H1 (cell line): ENCODE data around the gene MYPN. TPM values are rescaled to one million over a fixed set of nuclear protein-coding genes. Genes with fewer than 3 reads are reported as not detected.

ENCODE experiments used
- CTCF ChIA-PET: fragments of 300-600 bp; sonication (Branson Sonifier 250); formaldehyde crosslinking; loops from one replicate; lab custom pipeline; 2021; ENCODE audit not compliant: partially characterized antibody; lab: Charles Lee
- POLR2A ChIA-PET: fragments of 300-600 bp; sonication (Branson Sonifier 250); formaldehyde crosslinking; loops from one replicate; lab custom pipeline; 2021; ENCODE audit warnings: inconsistent platforms; ENCODE audit not compliant: partially characterized antibody; lab: Charles Lee
- DNase-seq, 2 experiments: peaks; one replicate each; pipeline versions ENCODE4 v3.0.0 to v3.0.0-alpha.2; 2010 to 2022; ENCODE audit warnings: low spot score in 2 of 2, low read depth in 1 of 2, mixed read lengths in 1 of 2
- FAIRE-seq: peaks from 2 replicates; lab custom pipeline; 2011; peaks lifted over from hg19 to GRCh38; lab: Jason Lieb, UNC
- H2AFZ ChIP-seq: 2 replicates; pipeline ENCODE4 v1.8.1; 2012; ENCODE audit warnings: low read length, inconsistent platforms
- H2AK5ac ChIP-seq: 2 replicates; pipeline ENCODE4 v1.6.1; 2013; ENCODE audit warnings: low read depth, low read length
- H2BK120ac ChIP-seq: replicated peaks from 2 replicates; pipeline ENCODE3; 2013; ENCODE audit warnings: low read depth, low read length, inconsistent platforms
- H2BK12ac ChIP-seq: 2 replicates; pipeline ENCODE4 v1.6.1; 2013; ENCODE audit warnings: low read depth, low read length
- H2BK15ac ChIP-seq: 2 replicates; pipeline ENCODE4 v1.6.1; 2013; ENCODE audit warnings: low read length
- H2BK20ac ChIP-seq: 2 replicates; pipeline ENCODE4 v1.6.1; 2013; ENCODE audit warnings: low read length
- H2BK5ac ChIP-seq: 2 replicates; pipeline ENCODE4 v1.6.1; 2013; ENCODE audit warnings: low read depth, low read length
- H3K14ac ChIP-seq: 2 replicates; pipeline ENCODE4 v1.6.1; 2013; ENCODE audit warnings: inconsistent platforms; ENCODE audit not compliant: insufficient read length
- H3K18ac ChIP-seq: 2 replicates; pipeline ENCODE4 v1.6.1; 2013; ENCODE audit warnings: low read length; ENCODE audit errors: extremely low read depth
- H3K23ac ChIP-seq: 2 replicates; pipeline ENCODE4 v1.6.1; 2013; ENCODE audit warnings: inconsistent platforms; ENCODE audit not compliant: insufficient read length
- H3K23me2 ChIP-seq: 2 replicates; pipeline ENCODE4 v1.6.1; 2013; ENCODE audit warnings: low read depth, low read length
- H3K27ac ChIP-seq: 2 replicates; pipeline ENCODE4 v1.6.1; 2011; ENCODE audit warnings: low read depth, low read length, inconsistent platforms
- H3K27me3 ChIP-seq, 4 experiments: replicated peaks in 1 of 4; 1 replicate in 1 of 4; 2 replicates in 3 of 4; pipeline versions ENCODE4 v1.6.1 to v1.8.1; 2011 to 2013; ENCODE audit warnings: low read length in 3 of 4, mild to moderate bottlenecking in 3 of 4, inconsistent platforms in 2 of 4, mixed read lengths in 2 of 4, moderate library complexity in 1 of 4; ENCODE audit not compliant: control insufficient read depth in 3 of 4, insufficient read depth in 3 of 4; ENCODE audit errors: extremely low read depth in 1 of 4
- H3K36me3 ChIP-seq, 4 experiments: 2 replicates each; pipeline versions ENCODE4 v1.6.1 to v1.8.1; 2011 to 2013; ENCODE audit warnings: mild to moderate bottlenecking in 4 of 4, low read length in 3 of 4, moderate library complexity in 2 of 4, control low read depth in 1 of 4, inconsistent platforms in 1 of 4; ENCODE audit not compliant: insufficient read depth in 4 of 4, control insufficient read depth in 2 of 4
- H3K4ac ChIP-seq: replicated peaks from 2 replicates; pipeline ENCODE3; 2013; ENCODE audit warnings: low read length, low read depth, mixed read lengths, inconsistent platforms; ENCODE audit not compliant: insufficient read length
- H3K4me1 ChIP-seq, 4 experiments: replicated peaks in 1 of 4; 1 replicate in 1 of 4; 2 replicates in 3 of 4; pipeline versions ENCODE4 v1.6.1 to v1.8.1; 2011 to 2013; ENCODE audit warnings: low read length in 3 of 4, inconsistent platforms in 2 of 4, mixed read lengths in 1 of 4; ENCODE audit not compliant: insufficient read depth in 4 of 4, control insufficient read depth in 3 of 4
- H3K4me2 ChIP-seq, 2 experiments: 2 replicates each; pipeline versions ENCODE4 v1.6.1 to v1.8.1; 2011 to 2013; ENCODE audit warnings: low read depth in 2 of 2, low read length in 2 of 2, control low read depth in 1 of 2, inconsistent platforms in 1 of 2, mild to moderate bottlenecking in 1 of 2; ENCODE audit not compliant: insufficient read depth in 1 of 2
- H3K4me3 ChIP-seq, 4 experiments: fragments of 200-600, 300-600 bp in 1 of 4; sonication (generic), shearing (Covaris generic), sonication (Bioruptor Twin) in 1 of 4; 2 replicates each; pipeline versions ENCODE4 v1.5.1 to v1.8.1; 2011 to 2016; ENCODE audit warnings: low read length in 4 of 4, low read depth in 3 of 4, control low read depth in 2 of 4, inconsistent platforms in 2 of 4, mild to moderate bottlenecking in 2 of 4, mixed read lengths in 1 of 4, moderate library complexity in 1 of 4; ENCODE audit not compliant: insufficient read depth in 2 of 4; ENCODE audit errors: extremely low read depth in 1 of 4
- H3K56ac ChIP-seq: replicated peaks from 2 replicates; pipeline ENCODE3; 2013; ENCODE audit warnings: low read depth, mild to moderate bottlenecking, mixed read lengths, low read length, inconsistent platforms; ENCODE audit not compliant: insufficient read length
- H3K79me1 ChIP-seq: 2 replicates; pipeline ENCODE4 v1.6.1; 2013; ENCODE audit warnings: low read depth, low read length, control low read depth
- H3K79me2 ChIP-seq, 2 experiments: 2 replicates each; pipeline versions ENCODE4 v1.6.1 to v1.8.1; 2012 to 2013; ENCODE audit warnings: low read length in 2 of 2, mild to moderate bottlenecking in 2 of 2, inconsistent platforms in 1 of 2; ENCODE audit not compliant: insufficient read depth in 2 of 2, control insufficient read depth in 1 of 2
- H3K9ac ChIP-seq, 4 experiments: replicated peaks in 1 of 4; 1 replicate in 1 of 4; 2 replicates in 3 of 4; pipeline versions ENCODE4 v1.6.1 to v1.8.1; 2011 to 2013; ENCODE audit warnings: low read depth in 3 of 4, low read length in 3 of 4, control low read depth in 2 of 4, mild to moderate bottlenecking in 2 of 4, moderate library complexity in 2 of 4, inconsistent platforms in 1 of 4; ENCODE audit errors: extremely low read depth in 1 of 4
- H3K9me3 ChIP-seq, 2 experiments: 2 replicates each; pipeline versions ENCODE4 v1.6.1 to v1.8.1; 2012 to 2013; ENCODE audit warnings: mild to moderate bottlenecking in 2 of 2, moderate library complexity in 2 of 2, control low read depth in 1 of 2, inconsistent platforms in 1 of 2, low read depth in 1 of 2, low read length in 1 of 2, mixed read lengths in 1 of 2; ENCODE audit not compliant: insufficient read depth in 2 of 2
- H4K20me1 ChIP-seq, 2 experiments: replicated peaks in 1 of 2; 2 replicates each; pipeline versions ENCODE3 to v1.8.1; 2011 to 2013; ENCODE audit warnings: inconsistent platforms in 2 of 2, low read length in 2 of 2, mild to moderate bottlenecking in 1 of 2; ENCODE audit not compliant: insufficient read depth in 2 of 2, control insufficient read depth in 1 of 2
- H4K5ac ChIP-seq: 2 replicates; pipeline ENCODE4 v1.6.1; 2013; ENCODE audit warnings: low read length, low read depth, mixed read lengths, inconsistent platforms; ENCODE audit not compliant: insufficient read length
- H4K8ac ChIP-seq: 2 replicates; pipeline ENCODE4 v1.8.0; 2013; ENCODE audit warnings: mild to moderate bottlenecking, moderate library complexity, low read length, inconsistent platforms; ENCODE audit not compliant: insufficient read depth; ENCODE audit errors: extremely low read depth
- H4K91ac ChIP-seq: replicated peaks from 2 replicates; pipeline ENCODE3; 2013; ENCODE audit warnings: low read length, mixed read lengths, inconsistent platforms; ENCODE audit not compliant: insufficient read length
- CTCF ChIP-seq, 3 experiments: IDR thresholded peaks; 1 replicate in 2 of 3; 2 replicates in 1 of 3; pipeline versions ENCODE4 v1.5.1 to v1.6.1; 2011; ENCODE audit warnings: low read length in 3 of 3, mild to moderate bottlenecking in 3 of 3, inconsistent platforms in 2 of 3, low read depth in 1 of 3, moderate library complexity in 1 of 3; ENCODE audit not compliant: insufficient read depth in 1 of 3; ENCODE audit errors: control extremely low read depth in 1 of 3
- GTF2F1 ChIP-seq: IDR thresholded peaks from 2 replicates; pipeline ENCODE4 v1.6.1; 2012; ENCODE audit warnings: low read depth, low read length, improper control_type of control experiment, borderline replicate concordance
- KDM4A ChIP-seq: IDR thresholded peaks from one replicate; pipeline ENCODE4 v1.7.1; 2012; ENCODE audit warnings: low read depth, mild to moderate bottlenecking, moderate library complexity, low read length, inconsistent platforms; ENCODE audit not compliant: severe bottlenecking
- MAFK ChIP-seq: IDR thresholded peaks from 2 replicates; pipeline ENCODE4 v1.6.1; 2012; ENCODE audit warnings: low read depth, mild to moderate bottlenecking, improper control_type of control experiment, low read length
- RBBP5 ChIP-seq: IDR thresholded peaks from 2 replicates; pipeline ENCODE4 v1.7.1; 2012; ENCODE audit warnings: low read depth, mild to moderate bottlenecking, inconsistent platforms, low read length, moderate library complexity, borderline replicate concordance
- SRF ChIP-seq: IDR thresholded peaks from 2 replicates; pipeline ENCODE4 v1.6.1; 2011; ENCODE audit warnings: mild to moderate bottlenecking, low read depth, low read length, moderate library complexity
- WGBS, 2 experiments: shearing (Covaris generic) in 1 of 2; methylation state at CpG; one replicate each; pipeline versions ENCODE4 v1.1.6 to v1.1.7; 2013 to 2015; ENCODE audit warnings: low lambda C conversion rate in 2 of 2, mixed read lengths in 2 of 2, inconsistent platforms in 1 of 2, low coverage in 1 of 2, missing lambda C conversion rate in 1 of 2; ENCODE audit not compliant: insufficient replicate concordance in 2 of 2, insufficient coverage in 1 of 2, insufficient read length in 1 of 2; ENCODE audit errors: extremely low coverage in 1 of 2, missing lambda C conversion rate in 1 of 2; 5-methylcytosine and 5-hydroxymethylcytosine counted together
- polyA plus RNA-seq, 7 experiments: library from polyadenylated mRNA; depleted of rRNA in 3 of 7; stranded (reverse) in 5 of 7; unstranded in 2 of 7; fragments of >200 nt in 5 of 7; fragments of 200-250 nt in 2 of 7; gene quantifications; 1 replicate in 5 of 7; 2 replicates in 1 of 7; 4 replicates in 1 of 7; pipeline versions ENCODE4 v1.2.1 to v1.2.3, GENCODE V29; 2011 to 2013; ENCODE audit warnings: missing spikeins in 2 of 7, mixed read lengths in 2 of 7
- total RNA-seq: library from RNA; stranded (reverse); fragmentation: NEBNext Ultra II Directional; extraction: Animal tissue kit (Norgen Biotek cat#: 25700); gene quantifications from 2 replicates; pipeline ENCODE4 v1.2.1, GENCODE V29; 2021

The MYPN gene
- total and polyA plus RNA-seq, 2 of the 8 experiments (the other 6 are each of a cell fraction or from before 2014, with no cell fraction given), result not detected

GRCh38 chr10:68133523-68133922 is 24.2 kb downstream of the MYPN start:
- H3K23ac ChIP-seq, result no peak overlapping the region
- peak overlapping the region; percentile 65 for H4K91ac ChIP-seq
- no peak overlapping the region for H3K4me3 ChIP-seq
- H3K4me2 ChIP-seq, result no peak overlapping the region
- H3K4me1 ChIP-seq, result 0 out of 7 replicates have a peak, but pooled peaks cover 0 to 6% (median 0%) of the 10 kb centered on the region in 4 experiments
- no peaks in the 10 kb centered on the region for H3K9me3 ChIP-seq
- 0 out of 2 replicates have a peak overlapping the region, but pooled peaks have one; percentile 12 for H2AFZ ChIP-seq
- H3K27me3 ChIP-seq, result no peaks in the 10 kb centered on the region
- H4K5ac ChIP-seq, result no peak overlapping the region
- no peaks in the 10 kb centered on the region for H3K79me1 ChIP-seq
- H4K20me1 ChIP-seq, result no peaks in the 10 kb centered on the region
- WGBS, 2 experiments, result 83% methylated on average over 2 of the region's 2 CpGs; no CpG with 5 or more reads in 1 of the 2 experiments
- H3K14ac ChIP-seq, result no peak overlapping the region
- no peak overlapping the region for H2BK120ac ChIP-seq
- no peak overlapping the region for H3K9ac ChIP-seq
- no peak overlapping the region for H3K18ac ChIP-seq
- no peak overlapping the region for H3K4ac ChIP-seq
- DNase-seq (no peak), FAIRE-seq (no peak)
- TF ChIP-seq KDM4A (no peak), GTF2F1 (no peak), SRF (no peak), RBBP5 (no peak), MAFK (no peak), CTCF (IDR thresholded peaks at IDR 0.05; ENCODE audit: control extremely low read depth in 1 of 3, insufficient read depth in 1 of 3, low read depth in 1 of 3, low read length in 3 of 3) (no peak)
- no peak overlapping the region for H4K8ac ChIP-seq
- peak overlapping the region; percentile 76; the same call in 1 of the 2 replicates for H2BK15ac ChIP-seq
- H3K27ac ChIP-seq, result no peak overlapping the region
- no peaks in the 10 kb centered on the region for H3K79me2 ChIP-seq
- no peak overlapping the region for H2BK12ac ChIP-seq
- H2BK5ac ChIP-seq, result no peak overlapping the region
- no peak overlapping the region for H2AK5ac ChIP-seq
- no peak overlapping the region for H3K56ac ChIP-seq
- ChIA-PET CTCF (interaction anchor here (0.7 kb wide), 1 partner anchor 12 kb away, joined by 3 read pairs; no protein-coding TSS in a partner anchor), POLR2A (no interaction called here)
- H3K36me3 ChIP-seq, result no peaks in the 10 kb centered on the region
- peak overlapping the region; percentile 83; the same call in 1 of the 2 replicates for H2BK20ac ChIP-seq
- H3K23me2 ChIP-seq, result no peaks in the 10 kb centered on the region
